ENCODE data around the gene ZDHHC8.

DNA sequence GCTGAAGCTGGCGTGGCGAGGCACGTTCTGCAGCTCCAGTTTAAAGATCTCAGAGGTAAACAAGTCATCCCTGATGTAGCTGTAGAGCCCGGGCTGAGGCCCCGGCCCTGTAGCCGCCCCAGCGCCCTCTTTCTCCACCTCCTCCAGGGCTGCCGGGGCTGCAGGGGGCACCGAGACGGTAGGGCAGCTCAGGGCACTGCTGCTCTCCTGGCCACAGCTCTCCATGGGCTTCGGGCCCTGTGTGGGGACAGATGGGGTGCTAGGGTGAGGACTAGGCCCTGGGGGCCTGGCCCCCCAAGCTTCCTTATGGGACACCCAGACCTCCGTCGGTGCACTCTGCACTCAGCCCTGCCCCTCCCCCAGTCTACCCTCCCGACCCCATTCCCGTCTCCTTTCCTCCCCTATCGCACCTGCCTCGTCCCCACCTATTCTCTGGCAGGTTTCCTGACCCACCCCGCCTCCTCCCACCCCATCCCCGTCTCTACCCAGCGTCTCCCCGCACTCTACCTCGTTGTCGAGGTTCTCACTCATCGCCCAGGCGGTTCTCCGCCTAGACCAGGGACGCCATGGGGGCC, 15.1 kb upstream of the ZDHHC8 start:
- TF ChIP-seq, protein P1, sequence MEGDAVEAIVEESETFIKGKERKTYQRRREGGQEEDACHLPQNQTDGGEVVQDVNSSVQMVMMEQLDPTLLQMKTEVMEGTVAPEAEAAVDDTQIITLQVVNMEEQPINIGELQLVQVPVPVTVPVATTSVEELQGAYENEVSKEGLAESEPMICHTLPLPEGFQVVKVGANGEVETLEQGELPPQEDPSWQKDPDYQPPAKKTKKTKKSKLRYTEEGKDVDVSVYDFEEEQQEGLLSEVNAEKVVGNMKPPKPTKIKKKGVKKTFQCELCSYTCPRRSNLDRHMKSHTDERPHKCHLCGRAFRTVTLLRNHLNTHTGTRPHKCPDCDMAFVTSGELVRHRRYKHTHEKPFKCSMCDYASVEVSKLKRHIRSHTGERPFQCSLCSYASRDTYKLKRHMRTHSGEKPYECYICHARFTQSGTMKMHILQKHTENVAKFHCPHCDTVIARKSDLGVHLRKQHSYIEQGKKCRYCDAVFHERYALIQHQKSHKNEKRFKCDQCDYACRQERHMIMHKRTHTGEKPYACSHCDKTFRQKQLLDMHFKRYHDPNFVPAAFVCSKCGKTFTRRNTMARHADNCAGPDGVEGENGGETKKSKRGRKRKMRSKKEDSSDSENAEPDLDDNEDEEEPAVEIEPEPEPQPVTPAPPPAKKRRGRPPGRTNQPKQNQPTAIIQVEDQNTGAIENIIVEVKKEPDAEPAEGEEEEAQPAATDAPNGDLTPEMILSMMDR (IDR thresholded peaks at IDR 0.05): no peak
- TF ChIP-seq POLR2AphosphoS5 (IDR thresholded peaks at IDR 0.05) (no peak), EP300 (IDR thresholded peaks at IDR 0.05) (no peak)
